GM21390 (cell line): ENCODE measurements around the gene ITPRIP.

Experiments used
- ATAC-seq: cut with Tn5 transposase; IDR thresholded peaks from one replicate; pipeline ENCODE4 v1.9.1; 2021; ENCODE audit not compliant: unreplicated experiment

ITPRIP gene

DNA sequence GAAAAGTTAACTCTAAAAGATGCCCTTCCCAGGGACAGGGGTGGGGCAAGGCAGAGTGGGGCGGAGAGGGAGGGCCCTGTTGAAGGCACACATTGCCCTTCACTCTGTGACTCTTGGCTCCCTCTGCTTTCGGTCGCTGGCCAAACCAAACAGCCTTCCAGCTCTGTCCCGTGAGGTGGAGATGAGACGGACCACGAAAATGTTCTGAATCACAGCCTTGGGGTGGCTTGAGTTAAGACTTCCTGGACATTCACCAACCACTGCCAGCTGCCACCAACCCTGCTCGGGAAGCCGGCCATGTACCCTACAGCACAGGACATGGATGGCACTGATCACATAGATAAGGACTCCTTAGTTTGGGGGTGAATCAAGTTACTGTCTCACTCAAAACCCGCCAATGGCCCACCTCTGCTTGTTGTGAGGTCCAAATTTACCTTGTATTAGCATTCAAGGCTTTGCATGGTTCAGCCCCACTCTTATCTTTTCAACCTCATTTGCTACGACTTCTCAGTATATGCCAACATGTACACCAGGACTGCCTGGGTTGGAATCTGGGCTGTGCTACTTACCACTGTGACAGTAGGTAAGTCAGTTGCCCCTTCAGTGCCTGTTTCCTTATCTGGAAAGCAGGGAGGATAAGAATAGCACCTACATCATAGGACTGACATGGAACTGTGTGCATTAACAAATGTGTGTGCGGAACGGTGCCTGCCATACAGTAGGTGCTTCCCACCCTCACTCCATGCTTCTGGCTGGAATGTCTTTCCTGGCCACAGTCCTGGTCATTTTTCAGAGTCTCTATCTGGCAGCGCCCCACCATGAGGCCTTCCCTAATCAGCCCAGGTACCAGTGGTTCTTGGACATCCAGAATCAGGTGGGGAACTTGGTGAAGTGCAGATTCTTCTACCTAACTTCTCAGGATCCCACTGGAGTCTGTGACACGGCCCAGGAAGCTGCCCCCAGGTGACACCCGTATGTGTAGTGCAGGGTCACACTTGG is 28.0 kb downstream of the ITPRIP start:
- no peak for ATAC-seq

- peak; percentile 85 for ATAC-seq
Observed at GRCh38 chr10:104308439-104308903, 29.8 kb downstream of the ITPRIP start.

- ATAC-seq = no peak
Observed at GRCh38 chr10:104307576-104308438, 30.5 kb downstream of the ITPRIP start.

DNA sequence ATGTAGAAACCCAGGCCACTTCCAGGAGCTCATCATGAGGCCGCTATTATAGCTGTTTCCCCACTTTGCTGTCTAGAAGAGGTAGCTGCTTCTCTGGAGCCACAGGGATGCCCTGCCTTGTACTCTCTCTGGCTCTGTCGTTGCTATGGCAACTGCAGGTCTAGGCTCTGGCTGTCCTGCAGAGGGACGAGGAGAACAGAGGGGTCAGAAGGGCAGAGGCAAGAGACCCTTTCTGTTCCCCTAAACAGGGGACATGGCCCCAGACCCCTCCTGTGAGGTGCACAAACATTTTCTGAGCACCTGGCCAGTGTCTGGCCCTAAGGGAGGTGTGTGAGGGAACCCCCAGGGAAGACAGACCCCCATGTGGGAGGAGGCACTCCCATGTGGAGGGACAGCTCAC is 31.4 kb downstream of the ITPRIP start:
- no peak for ATAC-seq

GRCh38 chr10:104304927-104305326 is 33.3 kb downstream of the ITPRIP start:
- ATAC-seq = no peak

DNA sequence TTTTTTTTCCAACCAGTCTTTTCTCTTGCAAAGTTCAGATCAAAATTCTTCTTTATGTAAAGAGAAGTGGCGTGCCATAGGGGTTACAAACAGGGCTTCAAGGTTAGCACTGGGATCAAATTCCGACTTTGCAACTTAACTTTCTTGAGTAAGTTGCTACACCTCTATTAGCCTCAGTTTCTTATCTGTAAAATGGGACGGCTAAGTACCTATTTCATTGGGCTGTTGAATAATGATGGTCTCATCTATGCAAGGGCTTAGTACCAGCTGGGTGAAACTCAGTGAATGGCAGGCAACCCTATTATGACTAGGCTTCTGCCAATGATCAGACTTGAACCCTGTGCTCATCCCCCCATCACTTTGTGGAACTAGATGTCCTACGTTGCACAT is 33.9 kb downstream of the ITPRIP start:
- ATAC-seq = no peak

- ATAC-seq = no peak
Observed at GRCh38 chr10:104303594-104304355, 34.5 kb downstream of the ITPRIP start.

GRCh38 chr10:104301907-104302690 is 36.2 kb downstream of the ITPRIP start:
- ATAC-seq = no peak

DNA sequence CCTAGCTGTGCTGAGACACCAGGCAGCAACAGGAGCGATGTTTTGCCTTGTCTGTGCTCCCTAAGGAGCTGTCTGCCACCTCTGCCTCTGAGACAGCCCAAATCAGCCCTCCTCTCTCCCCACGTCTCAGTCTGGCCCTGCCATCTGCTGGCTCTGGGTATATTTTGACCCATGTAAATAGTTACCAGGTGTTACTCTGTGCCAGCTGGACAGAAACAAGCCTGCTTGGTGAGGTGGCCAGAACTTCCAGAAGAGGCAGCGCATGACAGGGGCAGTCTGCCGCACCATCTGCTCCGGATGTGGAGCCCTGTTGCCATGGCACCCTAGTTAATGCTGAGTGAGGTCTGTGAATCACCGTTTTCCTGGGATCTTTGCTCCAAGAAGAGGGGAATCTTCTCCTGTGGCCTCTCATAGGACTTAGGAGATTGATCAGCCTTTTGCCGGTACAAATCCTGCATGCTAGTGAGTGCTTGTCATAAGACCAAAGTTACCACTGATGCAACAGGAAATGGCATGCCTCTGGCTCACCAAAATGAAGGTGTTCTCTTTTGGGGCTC is 37.5 kb downstream of the ITPRIP start:
- no peak for ATAC-seq

GRCh38 chr10:104300002-104300735 is 38.1 kb downstream of the ITPRIP start:
- no peak for ATAC-seq

- no peak for ATAC-seq
Observed at GRCh38 chr10:104299031-104299904, 39.0 kb downstream of the ITPRIP start.

DNA sequence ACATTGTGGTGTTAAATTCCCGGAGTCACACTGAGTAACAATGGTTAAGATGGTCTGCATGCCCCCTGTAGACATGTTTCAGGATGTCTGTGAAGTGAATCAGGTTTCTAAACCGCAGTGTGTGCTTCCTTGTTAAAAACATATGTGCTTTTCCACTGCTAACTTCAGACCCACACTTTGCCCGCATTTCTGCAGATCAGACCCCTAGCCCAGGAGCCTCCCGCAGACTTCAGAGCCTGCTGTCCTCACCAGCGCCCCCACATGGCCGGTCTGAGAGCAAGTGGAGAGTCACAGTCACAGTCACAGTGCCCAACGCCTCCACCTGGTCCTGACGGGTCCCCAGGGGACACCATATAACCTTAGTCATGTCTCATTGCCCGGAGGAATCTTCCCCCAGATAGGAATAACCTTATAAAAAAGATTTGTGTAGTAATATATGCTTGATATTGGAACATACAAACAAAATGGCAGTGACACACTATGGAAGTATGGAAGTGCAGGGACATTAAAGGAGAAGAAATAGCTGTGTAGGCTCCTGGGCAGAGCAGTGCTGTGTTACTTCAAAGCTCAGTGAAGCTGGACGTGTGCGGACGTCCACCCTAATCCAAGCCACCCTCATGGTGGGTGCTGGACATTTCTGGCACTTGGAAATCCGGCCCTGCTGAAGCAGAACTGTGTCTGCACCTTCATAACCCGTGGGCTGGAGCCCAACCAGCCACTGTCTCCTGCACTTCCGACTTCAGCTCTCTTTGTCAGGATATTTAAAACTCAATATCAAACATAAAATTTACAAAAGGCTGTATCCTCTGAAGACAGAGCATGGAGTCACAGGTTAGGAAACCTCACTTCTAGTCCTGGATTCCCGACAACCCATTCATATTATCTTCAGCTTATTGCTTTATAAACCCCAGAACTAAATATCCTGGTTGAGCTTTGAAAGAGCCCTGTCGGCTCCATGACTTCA is 40.3 kb downstream of the ITPRIP start:
- ATAC-seq = peak; percentile 46

- ATAC-seq = no peak
Observed at GRCh38 chr10:104296687-104297436, 41.4 kb downstream of the ITPRIP start.

DNA sequence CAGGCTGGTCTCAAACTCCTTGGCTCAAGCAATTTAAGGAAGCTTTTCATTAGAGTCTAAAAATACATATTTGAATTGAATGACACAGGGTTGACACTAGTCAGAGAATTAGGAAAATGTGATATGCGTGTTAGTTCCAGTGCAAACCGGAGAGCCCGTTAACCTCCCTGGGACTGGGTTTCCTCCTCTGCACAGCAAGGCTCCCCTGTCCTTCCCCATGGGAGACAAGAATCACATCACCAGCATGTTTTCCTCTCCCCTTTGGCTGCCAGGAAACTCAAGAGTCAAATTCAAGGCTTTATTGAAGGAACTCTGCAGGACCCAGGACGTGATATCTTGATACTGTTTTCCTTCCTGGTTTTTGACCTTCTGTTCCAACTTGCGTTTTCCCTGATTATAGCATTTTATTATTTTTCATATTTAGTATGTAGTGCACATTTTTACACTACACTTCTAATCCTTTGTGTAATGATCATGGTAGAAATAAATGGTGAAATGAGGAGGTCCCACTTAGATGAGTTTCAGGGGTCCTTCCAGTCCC is 44.4 kb downstream of the ITPRIP start:
- no peak for ATAC-seq

GRCh38 chr10:104293011-104293410 is 45.3 kb downstream of the ITPRIP start:
- ATAC-seq = no peak

DNA sequence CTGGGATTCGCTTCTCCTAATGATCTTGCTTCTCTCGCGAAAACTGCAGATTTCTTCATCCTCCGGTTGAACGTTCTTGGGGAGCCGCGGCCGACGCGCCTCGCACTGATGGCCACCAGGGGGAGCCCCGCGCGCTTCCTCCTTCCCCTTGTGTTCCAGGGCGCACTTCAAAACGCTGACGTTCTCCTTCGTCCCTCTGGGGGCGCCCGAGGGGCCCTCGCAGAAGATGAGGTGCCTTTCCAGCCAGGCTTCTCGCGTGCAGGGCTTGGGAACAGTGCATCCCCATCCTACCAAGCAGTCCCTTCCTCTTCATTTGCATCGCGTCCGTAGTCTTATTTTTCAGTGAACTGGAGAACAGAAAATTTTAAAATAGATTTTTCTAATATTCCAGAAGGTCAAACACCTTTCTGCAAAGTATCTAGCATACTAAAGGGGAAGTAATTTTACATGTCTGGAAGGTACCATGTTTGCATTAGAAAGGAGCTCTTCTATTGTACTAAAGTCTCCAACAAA is 46.8 kb downstream of the ITPRIP start:
- peak; percentile 99 for ATAC-seq
